ENCODE measurements around the gene ZBTB12.

DNA sequence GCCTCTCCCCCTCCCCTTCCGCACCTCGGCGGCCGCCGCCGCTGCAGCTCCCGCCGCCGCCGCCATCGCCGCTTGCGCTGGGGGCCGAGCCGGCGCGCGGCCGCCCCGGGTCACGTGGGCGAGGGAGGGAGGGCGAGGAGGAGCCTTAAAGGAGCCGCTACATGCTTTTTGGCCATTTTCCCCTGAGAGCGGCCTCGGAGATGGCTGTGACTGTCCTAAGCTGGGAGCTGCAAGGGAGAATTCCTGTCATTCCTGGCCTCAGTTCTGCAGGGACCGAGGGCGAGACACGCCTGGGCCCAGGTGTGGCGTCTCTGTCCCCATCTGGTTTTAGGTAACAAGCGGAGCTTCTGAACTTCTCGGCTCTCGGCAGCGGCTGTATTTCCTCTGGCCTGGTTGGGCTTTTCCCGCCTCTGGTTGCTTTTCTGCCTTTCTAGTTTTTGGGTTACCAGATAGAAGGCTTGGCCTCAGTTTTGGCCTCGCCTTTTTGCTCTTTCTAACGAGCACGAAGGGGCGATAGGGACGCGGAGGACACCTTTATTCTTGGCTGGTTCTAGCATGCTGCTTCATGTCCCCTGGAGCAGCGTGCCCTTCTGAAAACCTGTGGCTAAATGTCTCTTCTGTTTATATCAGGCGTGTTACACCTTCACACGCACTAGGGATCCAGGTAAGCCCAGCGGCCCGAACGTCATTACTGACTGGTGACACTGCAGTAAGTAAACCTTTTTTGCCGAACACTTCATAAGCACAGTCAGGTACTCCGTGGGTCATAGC, 4.1 kb downstream of the ZBTB12 start, which contains the start of gene EHMT2:
- peak in 1 of 3 donors; percentile 35 for TF ChIP-seq POLR2A (IDR thresholded peaks at IDR 0.05)
- TF ChIP-seq CTCF (IDR thresholded peaks at IDR 0.05 in 8 of 11, conservative IDR thresholded peaks at IDR 0.05 in 3 of 11): peak in 3 of 11 experiments; percentile 22 to 26 (median 24)
- peak; percentile 80 to 86 (median 82) for TF ChIP-seq POLR2AphosphoS5 (IDR thresholded peaks at IDR 0.05)

All from spleen (tissue), 7 donors.